SK-N-SH (cell line): ENCODE data around the gene PTBP1. TPM values are rescaled to one million over a fixed set of nuclear protein-coding genes. Genes with fewer than 3 reads are reported as not detected.

Experiments used
- CTCF ChIA-PET: fragments of 300-600, 350-600 bp; formaldehyde crosslinking; extraction: SDS; loops from one replicate; lab custom pipeline; 2021; lab: Yijun Ruan, JAX
- POLR2A ChIA-PET: fragments of 350-600 bp; sonication (Branson Sonifier 250); formaldehyde crosslinking; extraction: SDS; loops from one replicate; lab custom pipeline; 2020; ENCODE audit warnings: antibody characterized with exemption, inconsistent platforms; lab: Yijun Ruan, JAX
- DNase-seq: peaks from one replicate; pipeline ENCODE4 v3.0.0; 2012
- H2AFZ ChIP-seq: fragments of 200-600 bp; sonication (generic); 2 replicates; pipeline ENCODE4 v1.8.1; 2016; ENCODE audit warnings: antibody characterized with exemption, mild to moderate bottlenecking, low read depth
- H3F3A ChIP-seq: fragments of 200-600 bp; sonication (generic); replicated peaks from 2 replicates; pipeline ENCODE3; 2016; ENCODE audit warnings: antibody characterized with exemption, mild to moderate bottlenecking; ENCODE audit not compliant: insufficient read depth
- H3K27ac ChIP-seq, 2 experiments: fragments of 200-500 bp in 1 of 2; fragments of 200-600 bp in 1 of 2; sonication (Bioruptor generic) in 1 of 2; sonication (generic), shearing (Covaris generic) in 1 of 2; 2 replicates each; pipeline versions ENCODE4 v1.5.1 to v1.6.1; 2014 to 2016; ENCODE audit warnings: low read depth in 2 of 2, inconsistent platforms in 1 of 2, low read length in 1 of 2, mild to moderate bottlenecking in 1 of 2, mixed read lengths in 1 of 2
- H3K27me3 ChIP-seq: fragments of 200-600 bp; sonication (generic), shearing (Covaris generic); 2 replicates; pipeline ENCODE4 v1.6.1; 2016; ENCODE audit warnings: mixed run types; ENCODE audit not compliant: insufficient read depth
- H3K36me3 ChIP-seq, 2 experiments: fragments of 200-500 bp in 1 of 2; fragments of 200-600 bp in 1 of 2; sonication (Bioruptor generic) in 1 of 2; sonication (generic) in 1 of 2; replicated peaks in 1 of 2; 2 replicates each; pipeline versions ENCODE3 to v1.5.1; 2014 to 2016; ENCODE audit warnings: low read length in 1 of 2, mild to moderate bottlenecking in 1 of 2; ENCODE audit not compliant: insufficient read depth in 2 of 2, control insufficient read depth in 1 of 2
- H3K4me1 ChIP-seq, 2 experiments: fragments of 200-500 bp in 1 of 2; fragments of 200-600 bp in 1 of 2; sonication (Bioruptor generic) in 1 of 2; sonication (generic), shearing (Covaris generic) in 1 of 2; 2 replicates each; pipeline versions ENCODE4 v1.5.1 to v1.6.1; 2014 to 2016; ENCODE audit warnings: low read depth in 1 of 2, low read length in 1 of 2, mixed run types in 1 of 2; ENCODE audit not compliant: insufficient read depth in 2 of 2, control insufficient read depth in 1 of 2
- H3K4me2 ChIP-seq: fragments of 200-600 bp; sonication (generic), shearing (Covaris generic); 2 replicates; pipeline ENCODE4 v1.6.1; 2017; ENCODE audit warnings: mixed run types
- H3K4me3 ChIP-seq, 2 experiments: fragments of 200-500 bp in 1 of 2; fragments of 200-600 bp in 1 of 2; sonication (Bioruptor generic) in 1 of 2; sonication (generic), shearing (Covaris generic) in 1 of 2; 2 replicates each; pipeline versions ENCODE4 v1.5.1 to v1.8.1; 2014 to 2016; ENCODE audit warnings: low read depth in 2 of 2, inconsistent platforms in 1 of 2, low read length in 1 of 2, mild to moderate bottlenecking in 1 of 2, mixed read lengths in 1 of 2, moderate library complexity in 1 of 2
- H3K79me2 ChIP-seq: fragments of 200-600 bp; sonication (generic); 2 replicates; pipeline ENCODE4 v1.8.1; 2017; ENCODE audit warnings: mild to moderate bottlenecking; ENCODE audit not compliant: insufficient read depth
- H3K9ac ChIP-seq: fragments of 200-600 bp; sonication (generic); 2 replicates; pipeline ENCODE4 v1.6.1; 2017; ENCODE audit warnings: mixed run types
- H3K9me2 ChIP-seq: fragments of 200-600 bp; sonication (generic); 2 replicates; pipeline ENCODE4 v1.6.1; 2017; ENCODE audit warnings: mixed run types
- H3K9me3 ChIP-seq: fragments of 200-600 bp; sonication (generic); 2 replicates; pipeline ENCODE4 v1.6.1; 2017; ENCODE audit warnings: mixed run types, mild to moderate bottlenecking, moderate library complexity
- H4K20me1 ChIP-seq: fragments of 200-600 bp; sonication (generic); 2 replicates; pipeline ENCODE4 v1.6.1; 2017; ENCODE audit warnings: mild to moderate bottlenecking, mixed run types; ENCODE audit not compliant: insufficient read depth
- FOSL2 ChIP-seq: IDR thresholded peaks from 2 replicates; pipeline ENCODE4 v1.4.0; 2012; ENCODE audit warnings: low read depth, mild to moderate bottlenecking, moderate library complexity, borderline replicate concordance
- MAX ChIP-seq: IDR thresholded peaks from 2 replicates; pipeline ENCODE4 v1.4.0; 2012; ENCODE audit warnings: low read depth
- MXI1 ChIP-seq: IDR thresholded peaks from 2 replicates; pipeline ENCODE4 v1.6.1; 2012; ENCODE audit warnings: mild to moderate bottlenecking, low read depth, low read length, improper control_type of control experiment
- NFIC ChIP-seq: IDR thresholded peaks from 2 replicates; pipeline ENCODE4 v1.4.0; 2012; ENCODE audit warnings: borderline replicate concordance
- NRF1 ChIP-seq: IDR thresholded peaks from 2 replicates; pipeline ENCODE4 v1.6.1; 2012; ENCODE audit warnings: low read depth, mild to moderate bottlenecking, low read length
- PBX3 ChIP-seq: IDR thresholded peaks from 2 replicates; pipeline ENCODE4; 2012
- RAD21 ChIP-seq: IDR thresholded peaks from 2 replicates; pipeline ENCODE4 v1.6.1; 2012; ENCODE audit warnings: mild to moderate bottlenecking, low read length
- RCOR1 ChIP-seq: fragments of 150-350 bp; IDR thresholded peaks from 2 replicates; pipeline ENCODE4 v1.6.1; 2017; ENCODE audit warnings: antibody characterized with exemption, low read length
- TAF1 ChIP-seq: IDR thresholded peaks from 2 replicates; pipeline ENCODE4 v1.6.1; 2012; ENCODE audit warnings: low read depth, mild to moderate bottlenecking, low read length, moderate library complexity, borderline replicate concordance
- TCF12 ChIP-seq: IDR thresholded peaks from 2 replicates; pipeline ENCODE4 v1.4.0; 2012
- WGBS: methylation state at CpG from one replicate; pipeline ENCODE4 v1.1.6; 2017; ENCODE audit warnings: low lambda C conversion rate; 5-methylcytosine and 5-hydroxymethylcytosine counted together
- polyA plus RNA-seq, 3 experiments: library from polyadenylated mRNA; depleted of rRNA; stranded (reverse); fragments of >200 nt; gene quantifications; 2 replicates each; pipeline ENCODE4 v1.2.3, GENCODE V29; 2012

The PTBP1 gene
- polyA plus RNA-seq, 1 of the 3 experiments (the other 2 are of a cell fraction), result 243 TPM

- Histone ChIP-seq H3K4me3 (no peak overlapping the region), H3K27me3 (no peaks in the 10 kb centered on the region), H3K9me3 (no peaks in the 10 kb centered on the region), H4K20me1 (peaks cover 100% of the 10 kb centered on the region), H3K4me1 (peaks cover 3 to 7% of the 10 kb centered on the region in 2 experiments; a peak in 2 of 4 replicates), H3K79me2 (peaks cover 79% of the 10 kb centered on the region), H2AFZ (no peak overlapping the region), H3K27ac (no peak overlapping the region; a peak in 1 of 4 replicates), H3K9ac (no peak overlapping the region), H3F3A (peaks cover 34% of the 10 kb centered on the region), H3K36me3 (peaks cover 54 to 86% of the 10 kb centered on the region in 2 experiments), H3K4me2 (no peak overlapping the region), H3K9me2 (no peaks in the 10 kb centered on the region)
- peak; percentile 44 for DNase-seq
- ChIA-PET POLR2A (no interaction called here), CTCF (no interaction called here)
- no peak for TF ChIP-seq NRF1
- 94% methylated on average over 21 of the region's 34 CpGs for WGBS
These were observed 9.7 kb downstream of the PTBP1 start for GRCh38 chr19:806815-807421.

- Histone ChIP-seq H3K4me1 (no peaks in the 10 kb centered on the region; a peak in 1 of 4 replicates), H3K27me3 (no peaks in the 10 kb centered on the region), H3F3A (peaks cover 34% of the 10 kb centered on the region), H2AFZ (no peak overlapping the region), H3K9me2 (no peaks in the 10 kb centered on the region), H3K79me2 (peaks cover 70% of the 10 kb centered on the region), H4K20me1 (peaks cover 93% of the 10 kb centered on the region), H3K9me3 (no peaks in the 10 kb centered on the region), H3K4me3 (no peak overlapping the region), H3K27ac (no peak overlapping the region), H3K36me3 (peaks cover 56 to 84% of the 10 kb centered on the region in 2 experiments), H3K4me2 (no peak overlapping the region), H3K9ac (no peak overlapping the region)
- ChIA-PET CTCF (no interaction called here), POLR2A (no interaction called here)
- peak; percentile 48 for DNase-seq
- TF ChIP-seq MXI1, result no peak
- TF ChIP-seq PBX3, result no peak
- TF ChIP-seq TCF12, result no peak
- no peak for TF ChIP-seq NFIC
- no peak for TF ChIP-seq MAX
- no peak for TF ChIP-seq RAD21
- TF ChIP-seq RCOR1, result no peak
- TF ChIP-seq FOSL2, result no peak
- TF ChIP-seq TAF1, result no peak
- WGBS, result 95% methylated on average over 43 of the region's 44 CpGs
These were observed 10.6 kb downstream of the PTBP1 start for GRCh38 chr19:807627-808422.
